Fibroblast of lung (primary cell): ENCODE results near the gene AP5B1. TPM values are rescaled to one million over a fixed set of nuclear protein-coding genes. Genes with fewer than 3 reads are reported as not detected.

ENCODE experiments used
- DNase-seq, 2 donors: peaks; one replicate each; pipeline versions ENCODE4 v3.0.0 to v3.0.0-alpha.2; 2010; ENCODE audit warnings: low read depth in 2 of 2
- H2AFZ ChIP-seq: 2 replicates; pipeline ENCODE4 v1.5.1; 2012; ENCODE audit warnings: low read length, control low read depth, inconsistent platforms
- H3K27ac ChIP-seq: 2 replicates; pipeline ENCODE4 v1.5.1; 2011; ENCODE audit warnings: low read length, control low read depth; ENCODE audit not compliant: insufficient read depth
- H3K27me3 ChIP-seq: 2 replicates; pipeline ENCODE4 v1.5.1; 2011; ENCODE audit warnings: mild to moderate bottlenecking, low read length; ENCODE audit not compliant: control insufficient read depth, insufficient read depth
- H3K36me3 ChIP-seq: 2 replicates; pipeline ENCODE4 v1.5.1; 2011; ENCODE audit warnings: low read length; ENCODE audit not compliant: control insufficient read depth, insufficient read depth
- H3K4me1 ChIP-seq: 2 replicates; pipeline ENCODE4 v1.5.1; 2011; ENCODE audit warnings: low read length; ENCODE audit not compliant: control insufficient read depth, insufficient read depth; ENCODE audit errors: extremely low read depth
- H3K4me2 ChIP-seq: 2 replicates; pipeline ENCODE4 v1.5.1; 2011; ENCODE audit warnings: low read length, control low read depth; ENCODE audit not compliant: insufficient read depth; ENCODE audit errors: extremely low read depth
- H3K4me3 ChIP-seq, 4 experiments: fragments of 200-600 bp in 1 of 4; sonication (generic) in 1 of 4; replicated peaks in 1 of 4; 2 replicates each; pipeline ENCODE4 v1.5.1; 2011 to 2016; ENCODE audit warnings: low read length in 4 of 4, low read depth in 3 of 4, mild to moderate bottlenecking in 3 of 4, control low read depth in 2 of 4, inconsistent platforms in 1 of 4, mixed read lengths in 1 of 4; ENCODE audit not compliant: insufficient read depth in 1 of 4; ENCODE audit errors: control extremely low read depth in 1 of 4
- H3K79me2 ChIP-seq: 2 replicates; pipeline ENCODE4 v1.5.1; 2012; ENCODE audit warnings: mild to moderate bottlenecking, low read length, inconsistent platforms; ENCODE audit not compliant: control insufficient read depth, insufficient read depth
- H3K9ac ChIP-seq: 2 replicates; pipeline ENCODE4 v1.5.1; 2011; ENCODE audit warnings: mild to moderate bottlenecking, low read length, control low read depth; ENCODE audit not compliant: insufficient read depth
- H3K9me3 ChIP-seq: 2 replicates; pipeline ENCODE4 v1.5.1; 2012; ENCODE audit warnings: low read depth, low read length; ENCODE audit not compliant: control insufficient read depth, insufficient read depth
- H4K20me1 ChIP-seq: 2 replicates; pipeline ENCODE4 v1.5.1; 2011; ENCODE audit warnings: low read length; ENCODE audit not compliant: control insufficient read depth, insufficient read depth; ENCODE audit errors: extremely low read depth
- EZH2 ChIP-seq: IDR thresholded peaks from 2 replicates; pipeline ENCODE4 v1.5.1; 2012; ENCODE audit warnings: low read length, control low read depth, mild to moderate bottlenecking; ENCODE audit errors: missing control alignments
- polyA plus RNA-seq, 2 donors: library from polyadenylated mRNA; depleted of rRNA in 1 of 2; stranded (reverse) in 1 of 2; unstranded in 1 of 2; fragments of >200 nt; gene quantifications; 2 replicates each; pipeline ENCODE4 v1.2.1, GENCODE V29; 2011 to 2012; ENCODE audit warnings: missing spikeins in 1 of 2
- total RNA-seq: library from RNA; depleted of rRNA; stranded (reverse); fragments of >200 nt; gene quantifications from 2 replicates; pipeline ENCODE4 v1.2.1, GENCODE V29; 2014
- TF ChIP-seq, protein P1 (sequence below), 2 donors: IDR thresholded peaks in 1 of 2; conservative IDR thresholded peaks in 1 of 2; 1 replicate in 1 of 2; 2 replicates in 1 of 2; pipeline ENCODE4 v1.5.1; 2011 to 2012; ENCODE audit warnings: low read length in 2 of 2, control low read depth in 1 of 2, inconsistent platforms in 1 of 2, low read depth in 1 of 2, mild to moderate bottlenecking in 1 of 2

Gene AP5B1
- total and polyA plus RNA-seq, 2 donors (not counting 1 experiment from before 2014, with no cell fraction given) = 1.6 to 6.3 TPM

DNA sequence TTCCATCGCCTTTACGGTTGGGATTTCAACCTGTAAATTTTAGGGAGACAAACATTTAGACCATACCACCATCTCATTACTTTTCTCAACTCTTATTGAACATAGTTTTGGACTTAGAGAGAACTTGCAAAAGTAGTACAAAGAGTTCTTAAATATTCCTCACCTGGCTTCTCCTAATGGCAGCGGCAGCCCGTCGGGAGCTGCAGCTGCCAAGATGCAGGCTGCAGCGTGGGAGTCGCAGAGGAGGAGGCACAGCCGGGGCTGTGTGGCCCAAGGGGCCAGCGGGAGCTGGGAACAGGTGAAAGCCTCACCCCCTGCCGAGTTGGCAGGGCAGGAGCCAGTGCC lies 37.1 kb downstream of the AP5B1 start:
- no peak for TF ChIP-seq EZH2
- TF ChIP-seq, protein P1, sequence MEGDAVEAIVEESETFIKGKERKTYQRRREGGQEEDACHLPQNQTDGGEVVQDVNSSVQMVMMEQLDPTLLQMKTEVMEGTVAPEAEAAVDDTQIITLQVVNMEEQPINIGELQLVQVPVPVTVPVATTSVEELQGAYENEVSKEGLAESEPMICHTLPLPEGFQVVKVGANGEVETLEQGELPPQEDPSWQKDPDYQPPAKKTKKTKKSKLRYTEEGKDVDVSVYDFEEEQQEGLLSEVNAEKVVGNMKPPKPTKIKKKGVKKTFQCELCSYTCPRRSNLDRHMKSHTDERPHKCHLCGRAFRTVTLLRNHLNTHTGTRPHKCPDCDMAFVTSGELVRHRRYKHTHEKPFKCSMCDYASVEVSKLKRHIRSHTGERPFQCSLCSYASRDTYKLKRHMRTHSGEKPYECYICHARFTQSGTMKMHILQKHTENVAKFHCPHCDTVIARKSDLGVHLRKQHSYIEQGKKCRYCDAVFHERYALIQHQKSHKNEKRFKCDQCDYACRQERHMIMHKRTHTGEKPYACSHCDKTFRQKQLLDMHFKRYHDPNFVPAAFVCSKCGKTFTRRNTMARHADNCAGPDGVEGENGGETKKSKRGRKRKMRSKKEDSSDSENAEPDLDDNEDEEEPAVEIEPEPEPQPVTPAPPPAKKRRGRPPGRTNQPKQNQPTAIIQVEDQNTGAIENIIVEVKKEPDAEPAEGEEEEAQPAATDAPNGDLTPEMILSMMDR (conservative IDR thresholded peaks at IDR 0.05 in 1 of 2, IDR thresholded peaks at IDR 0.05 in 1 of 2; ENCODE audit: low read depth in 1 of 2, low read length in 2 of 2) = no peak
- Histone ChIP-seq H3K36me3 (no peaks in the 10 kb centered on the region), H3K4me1 (no peaks in the 10 kb centered on the region), H3K79me2 (no peaks in the 10 kb centered on the region), H3K27me3 (peaks cover 5% of the 10 kb centered on the region), H3K9me3 (no peaks in the 10 kb centered on the region), H3K4me3 (no peak overlapping the region), H3K9ac (no peak overlapping the region), H2AFZ (no peak overlapping the region), H3K4me2 (no peak overlapping the region), H3K27ac (no peak overlapping the region), H4K20me1 (no peaks in the 10 kb centered on the region)
- no peak for DNase-seq

DNA sequence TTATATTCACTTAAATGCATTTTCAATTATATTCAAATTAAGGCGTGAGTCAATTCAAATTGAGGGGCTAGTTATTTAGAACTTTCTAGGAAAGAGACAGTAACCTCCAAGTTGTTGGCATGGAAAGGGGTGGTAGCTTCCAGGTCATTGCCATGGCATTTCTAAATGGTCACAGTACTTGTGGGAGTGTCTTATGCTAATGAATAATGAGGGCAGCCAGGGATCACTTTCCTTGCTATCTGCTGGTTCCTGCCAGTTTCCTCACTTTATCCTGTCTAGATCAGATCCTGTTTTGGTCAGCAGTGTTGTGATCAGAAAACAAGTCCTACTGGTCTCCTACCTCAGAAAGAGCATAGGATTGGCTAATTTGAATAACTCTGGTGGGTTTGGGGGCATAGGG lies 38.4 kb downstream of the AP5B1 start:
- Histone ChIP-seq H3K4me1 (no peaks in the 10 kb centered on the region), H3K9ac (no peak overlapping the region), H3K4me3 (no peak overlapping the region), H3K36me3 (no peaks in the 10 kb centered on the region), H3K79me2 (no peaks in the 10 kb centered on the region), H4K20me1 (no peaks in the 10 kb centered on the region), H3K27ac (no peak overlapping the region), H3K27me3 (peaks cover 6% of the 10 kb centered on the region), H3K9me3 (no peaks in the 10 kb centered on the region), H3K4me2 (no peak overlapping the region), H2AFZ (no peak overlapping the region)
- DNase-seq = no peak
- no peak for TF ChIP-seq EZH2
- TF ChIP-seq, protein P1 (conservative IDR thresholded peaks at IDR 0.05 in 1 of 2, IDR thresholded peaks at IDR 0.05 in 1 of 2; ENCODE audit: low read depth in 1 of 2, low read length in 2 of 2) = no peak

DNA sequence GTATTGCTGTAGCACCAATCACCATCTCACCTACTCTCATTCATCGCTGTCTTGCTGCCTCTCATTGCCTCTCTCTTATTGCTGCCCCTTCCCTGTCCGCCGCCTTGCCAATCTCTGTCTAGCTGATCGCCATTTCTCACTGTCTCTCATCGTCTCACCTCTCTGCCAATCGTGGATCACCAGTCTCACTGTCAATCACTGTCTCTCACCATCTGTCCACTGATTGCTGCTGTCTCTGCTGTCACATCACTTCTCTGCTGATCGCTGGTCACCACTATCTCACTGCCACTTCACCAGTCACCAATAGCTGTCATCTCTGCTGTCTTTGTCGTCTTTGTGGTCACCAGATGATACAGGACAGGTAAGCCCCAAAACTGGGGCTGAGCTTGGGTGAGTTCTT lies 39.6 kb downstream of the AP5B1 start:
- Histone ChIP-seq H3K4me2 (no peak overlapping the region), H3K27ac (no peak overlapping the region), H3K4me3 (no peak overlapping the region), H3K4me1 (no peaks in the 10 kb centered on the region), H3K9me3 (no peaks in the 10 kb centered on the region), H2AFZ (no peak overlapping the region), H3K27me3 (peaks cover 5% of the 10 kb centered on the region), H3K36me3 (no peaks in the 10 kb centered on the region), H4K20me1 (no peaks in the 10 kb centered on the region), H3K79me2 (no peaks in the 10 kb centered on the region), H3K9ac (no peak overlapping the region)
- DNase-seq = no peak
- no peak for TF ChIP-seq EZH2
- TF ChIP-seq, protein P1 (conservative IDR thresholded peaks at IDR 0.05 in 1 of 2, IDR thresholded peaks at IDR 0.05 in 1 of 2; ENCODE audit: low read depth in 1 of 2, low read length in 2 of 2) = no peak
